Measurements from ENCODE around the gene DMD. TPM values are rescaled to one million over a fixed set of nuclear protein-coding genes. Genes with fewer than 3 reads are reported as not detected.

DMD gene
- polyA plus RNA-seq (20.7 and 21.6 TPM in 2 replicates), polyA minus RNA-seq (66.0 and 73.0 TPM in 2 replicates)

DNA sequence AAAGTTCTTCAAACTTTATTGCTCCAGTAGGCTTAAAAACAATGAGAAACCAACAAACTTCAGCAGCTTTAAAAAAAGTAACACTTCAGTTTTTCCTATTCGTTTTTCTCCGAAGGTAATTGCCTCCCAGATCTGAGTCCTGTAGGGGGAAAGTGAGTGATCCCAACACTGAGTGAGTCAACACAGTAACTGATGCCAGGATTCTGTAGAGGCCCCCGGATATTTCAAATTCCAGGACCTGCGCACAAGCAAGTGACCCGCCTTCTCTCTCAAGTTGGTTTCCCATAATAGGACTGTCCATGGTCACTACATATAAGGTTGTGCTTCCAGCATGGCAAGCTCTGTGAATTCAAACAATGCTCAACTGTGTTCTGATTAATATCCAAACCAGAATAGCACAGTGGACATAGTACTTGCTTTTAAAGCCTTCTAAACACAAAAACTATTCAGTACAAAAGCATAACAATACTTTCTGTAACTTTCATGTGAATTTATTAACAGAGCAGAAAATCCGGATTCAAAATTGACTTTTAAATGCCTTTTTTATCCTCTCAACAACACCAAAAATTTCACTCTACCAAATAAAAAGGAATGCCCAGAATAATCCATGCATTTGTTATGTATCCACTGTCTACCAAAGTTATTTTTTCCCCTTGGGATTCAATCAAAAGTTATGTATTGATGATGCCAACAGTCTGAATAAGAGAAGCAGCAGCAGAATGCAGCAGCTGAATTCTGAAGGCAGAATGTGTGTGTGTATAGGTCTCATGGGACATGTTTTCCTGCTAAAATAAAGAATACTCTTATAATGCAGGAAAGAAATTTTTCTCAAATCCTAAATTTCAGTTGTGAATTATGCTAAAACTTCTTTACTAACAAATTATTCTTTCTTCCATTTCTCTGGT, at the start of gene DMD:
Gene DMD, minus strand, starts transcription at position 194 of the 905 bp plus-strand sequence. CDS start 237 bp downstream, outside the sequence.
- no peaks in the 10 kb centered on the region for H3K36me3 ChIP-seq (ENCODE audit: insufficient read depth, low read length)
- no peaks in the 10 kb centered on the region for H3K9me3 ChIP-seq (ENCODE audit: low read length)
- no peak within 1 kb of the TSS for H3K9ac ChIP-seq (ENCODE audit: low read length)
- no peaks in the 10 kb centered on the region for H3F3A ChIP-seq (ENCODE audit: insufficient read depth, low read length, poor library complexity, severe bottlenecking)
- no peak within 1 kb of the TSS for H3K4me3 ChIP-seq (ENCODE audit: low read length)
- H4K20me1 ChIP-seq (ENCODE audit: insufficient read depth) = no peaks in the 10 kb centered on the region
- H3K27me3 ChIP-seq (ENCODE audit: insufficient read depth, low read depth, low read length) = no peaks in the 10 kb centered on the region
- no peak for TF ChIP-seq RAD21 (conservative IDR thresholded peaks at IDR 0.05)
- no peak within 1 kb of the TSS for H2AFZ ChIP-seq (ENCODE audit: low read depth, low read length)
- no peaks in the 10 kb centered on the region for H3K9me2 ChIP-seq (ENCODE audit: insufficient read depth, low read length)
- no peaks in the 10 kb centered on the region for H3K79me2 ChIP-seq (replicated peaks; ENCODE audit: insufficient read depth, low read length)
- H3K4me2 ChIP-seq (ENCODE audit: low read length) = no peak within 1 kb of the TSS
- H3K27ac ChIP-seq (ENCODE audit: low read length) = no peak within 1 kb of the TSS

DNA sequence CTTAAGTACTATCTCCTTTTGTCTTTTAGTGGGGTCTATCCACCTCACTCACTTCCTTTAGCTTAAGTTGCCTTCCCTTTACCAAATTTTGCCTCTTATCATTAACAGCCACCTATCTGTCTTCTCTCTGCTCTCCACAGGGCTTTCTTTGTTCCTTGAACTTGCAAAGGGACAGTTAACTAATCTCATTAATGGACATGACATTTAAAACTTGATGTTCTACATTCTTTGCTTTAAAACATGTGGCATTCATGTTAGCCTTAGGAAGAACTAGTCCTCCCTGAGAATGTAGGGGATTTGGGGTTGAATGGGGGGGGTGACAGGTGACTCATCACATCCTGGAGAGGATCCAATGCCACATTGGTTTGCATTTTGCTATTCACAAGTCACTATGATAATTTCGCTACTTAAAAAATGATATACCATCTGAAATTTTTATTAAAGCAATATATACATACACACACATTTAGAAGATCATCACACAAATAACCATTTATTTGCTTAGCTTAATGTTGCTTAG, 41.0 kb upstream of the DMD start:
- TF ChIP-seq EP300 (conservative IDR thresholded peaks at IDR 0.05; ENCODE audit: poor library complexity, severe bottlenecking) (no peak), EZH2 (IDR thresholded peaks at IDR 0.05; ENCODE audit: borderline replicate concordance, insufficient read depth, low read length, poor library complexity, severe bottlenecking) (no peak), TAF1 (IDR thresholded peaks at IDR 0.05; ENCODE audit: low read depth) (no peak), CTCF (IDR thresholded peaks at IDR 0.05; ENCODE audit: poor library complexity, severe bottlenecking) (no peak), MXI1 (conservative IDR thresholded peaks at IDR 0.05; ENCODE audit: poor library complexity, severe bottlenecking) (no peak), RAD21 (conservative IDR thresholded peaks at IDR 0.05) (no peak), REST (IDR thresholded peaks at IDR 0.05; ENCODE audit: borderline replicate concordance) (no peak), SMC3 (conservative IDR thresholded peaks at IDR 0.05; ENCODE audit: poor library complexity) (no peak), POLR2AphosphoS5 (IDR thresholded peaks at IDR 0.05) (no peak)
- Histone ChIP-seq H3F3A (ENCODE audit: insufficient read depth, low read length, poor library complexity, severe bottlenecking) (no peaks in the 10 kb centered on the region), H3K79me2 (replicated peaks; ENCODE audit: insufficient read depth, low read length) (no peaks in the 10 kb centered on the region), H3K36me3 (ENCODE audit: insufficient read depth, low read length) (no peaks in the 10 kb centered on the region), H3K27ac (ENCODE audit: low read length) (no peak overlapping the region), H3K9me3 (ENCODE audit: low read length) (no peaks in the 10 kb centered on the region), H2AFZ (ENCODE audit: low read depth, low read length) (no peak overlapping the region), H3K9me2 (ENCODE audit: insufficient read depth, low read length) (no peaks in the 10 kb centered on the region), H3K27me3 (ENCODE audit: insufficient read depth, low read depth, low read length) (no peaks in the 10 kb centered on the region), H3K4me3 (ENCODE audit: low read length) (no peak overlapping the region), H4K20me1 (ENCODE audit: insufficient read depth) (no peaks in the 10 kb centered on the region), H3K4me2 (ENCODE audit: low read length) (no peak overlapping the region), H3K9ac (ENCODE audit: low read length) (no peak overlapping the region)
